GM20000 (cell line): ENCODE results near the gene IGSF21.

Experiments
- DNase-seq: peaks from one replicate; pipeline ENCODE4 v3.0.0; 2012; ENCODE audit warnings: low spot score
- CTCF ChIP-seq: IDR thresholded peaks from 2 replicates; pipeline ENCODE4 v1.5.1; 2012; ENCODE audit warnings: mild to moderate bottlenecking, control low read depth; ENCODE audit errors: extremely low read depth, missing control alignments

IGSF21 gene

GRCh38 chr1:18264450-18265039, 156.9 kb downstream of the IGSF21 start:
- TF ChIP-seq CTCF: no peak
- no peak for DNase-seq

GRCh38 chr1:18265641-18266040, 158.0 kb downstream of the IGSF21 start:
- no peak for DNase-seq
- TF ChIP-seq CTCF: no peak

- no peak for TF ChIP-seq CTCF
- DNase-seq: no peak
Measured at GRCh38 chr1:18266391-18266790, 158.8 kb downstream of the IGSF21 start.

GRCh38 chr1:18271336-18271735, 163.7 kb downstream of the IGSF21 start:
- TF ChIP-seq CTCF: no peak
- DNase-seq: no peak

GRCh38 chr1:18278946-18279345, 171.3 kb downstream of the IGSF21 start:
- TF ChIP-seq CTCF: no peak
- no peak for DNase-seq

- no peak for DNase-seq
- TF ChIP-seq CTCF: no peak
Measured at GRCh38 chr1:18279351-18280074, 171.9 kb downstream of the IGSF21 start.

GRCh38 chr1:18280956-18281355, 173.4 kb downstream of the IGSF21 start:
- DNase-seq: no peak
- no peak for TF ChIP-seq CTCF
